Right cardiac atrium (tissue), 5 donors: Measurements from ENCODE around the gene CCRL2. TPM values are rescaled to one million over a fixed set of nuclear protein-coding genes. Genes with fewer than 3 reads are reported as not detected.
A peak's percentile ranks its signal among the peaks of the same experiment; 100 is the strongest.

ENCODE experiments used
- ATAC-seq, 2 donors: fragments of 200-7000 bp; cut with Tn5 transposase; one replicate each; pipeline versions ENCODE4 v1.8.0 to v1.9.1; 2020; ENCODE audit warnings: moderate library complexity in 2 of 2, mild to moderate bottlenecking in 1 of 2
- DNase-seq, 3 donors: peaks; one replicate each; pipeline ENCODE4 v3.0.0-alpha.2; 2020
- H3K27ac ChIP-seq: one replicate; pipeline ENCODE4 v1.5.1; 2013; ENCODE audit warnings: mild to moderate bottlenecking, low read length, control low read depth, moderate library complexity
- H3K27me3 ChIP-seq: one replicate; pipeline ENCODE4 v1.6.1; 2013; ENCODE audit not compliant: control insufficient read depth, insufficient read depth
- H3K4me1 ChIP-seq: one replicate; pipeline ENCODE4 v1.6.1; 2013; ENCODE audit warnings: low read length; ENCODE audit not compliant: control insufficient read depth, insufficient read depth
- H3K4me3 ChIP-seq: one replicate; pipeline ENCODE4 v1.5.1; 2013; ENCODE audit warnings: low read length, control low read depth
- H3K9me3 ChIP-seq: one replicate; pipeline ENCODE4 v1.6.1; 2013; ENCODE audit warnings: low read length; ENCODE audit not compliant: control insufficient read depth
- WGBS: extraction: QIAGEN DNeasy Blood & Tissue Kit; methylation state at CpG from one replicate; pipeline ENCODE4 v1.1.7; 2013; 5-methylcytosine and 5-hydroxymethylcytosine counted together
- intact Hi-C, 4 donors: fragments of 100-400 bp; cut with DNase I; formaldehyde crosslinking; loops; one replicate each; pipeline versions ENCODE4 v1.11.0 to v1.14.0; 2022 to 2023
- long read RNA-seq, 4 donors: library from polyadenylated mRNA; unstranded; transcript quantifications; one replicate each; pipeline ENCODE4 v2.0.0, GENCODE V29; 2020 to 2021
- polyA plus RNA-seq: library from polyadenylated mRNA; stranded (reverse); fragments of 200-250 nt; gene quantifications from one replicate; pipeline ENCODE4 v1.2.3, GENCODE V29; 2013
- total RNA-seq, 4 donors: library from RNA; stranded (reverse); fragmentation: NEBNext Ultra II Directional; extraction: Animal tissue kit (Norgen Biotek cat#: 25700); gene quantifications; one replicate each; pipeline ENCODE4 v1.2.1, GENCODE V29; 2021
- donor health status: healthy with polysubstance abuse.
- donor health status: DM: no; HTN: yes; CAD: no.
- donor health status: DM: no; HTN: no; CAD: no.
- donor health status: DM: no; HTN: yes; CAD: no; lungs with severe emphysema.
- donor health status: DM: yes; HTN: yes; CAD: no.

Gene CCRL2
- total RNA-seq (1 to 10 TPM; 1.4 to 3.1 (median 2.4) TPM), polyA plus RNA-seq (1.7 TPM)
- long read RNA-seq, donor 1, partial matches to known transcripts = 0 of 4 reads
- long read RNA-seq, donor 1, other reads (novel, unspliced or antisense) = 0 of 4 reads
- long read RNA-seq, donor 2, partial matches to known transcripts = 0 of 1 reads
- long read RNA-seq, donor 2, other reads (novel, unspliced or antisense) = 0 of 1 reads
- long read RNA-seq, donor 3, transcript CCRL2-202 (2 exons, 1,796 nt) = major isoform, 8 of 9 reads
- long read RNA-seq, donor 3, partial matches to known transcripts = 0 of 9 reads
- long read RNA-seq, donor 3, other reads (novel, unspliced or antisense) = 0 of 9 reads
- long read RNA-seq, donor 4, partial matches to known transcripts = 0 of 2 reads
- long read RNA-seq, donor 4, other reads (novel, unspliced or antisense) = 0 of 2 reads

- WGBS = 36% methylated on average over 20 of the region's 20 CpGs
- peak; percentile 72 to 79 (median 75) for DNase-seq
- peak within 1 kb of the TSS; percentile 42 for H3K4me3 ChIP-seq
- intact Hi-C loops = no loop called here
- H3K27me3 ChIP-seq = no peaks in the 10 kb centered on the region
- peak within 1 kb of the TSS; percentile 81 for H3K27ac ChIP-seq
- H3K4me1 ChIP-seq = peaks cover 11% of the 10 kb centered on the region
- no peaks in the 10 kb centered on the region for H3K9me3 ChIP-seq
- ATAC-seq = peak; percentile 86 to 94
Measured at GRCh38 chr3:46406788-46407611, at the start of gene CCRL2, which contains the start of gene CCR5AS. Gene CCRL2, plus strand, starts transcription at chr3:46407259. Its CDS starts 821 bp downstream, at chr3:46408080. Gene CCR5AS, minus strand, starts transcription at chr3:46407066.

- intact Hi-C loops = no loop called here
- 77% methylated on average over 6 of the region's 6 CpGs for WGBS
- Histone ChIP-seq H3K4me1 (no peaks in the 10 kb centered on the region), H3K9me3 (no peaks in the 10 kb centered on the region), H3K27me3 (no peaks in the 10 kb centered on the region), H3K27ac (no peak overlapping the region), H3K4me3 (no peak overlapping the region)
- DNase-seq = no peak
- no peak for ATAC-seq
Measured at GRCh38 chr3:46358466-46358865, 48.6 kb upstream of the CCRL2 start.

GRCh38 chr3:46359733-46360493, 47.1 kb upstream of the CCRL2 start:
- Histone ChIP-seq H3K4me1 (no peaks in the 10 kb centered on the region), H3K9me3 (no peaks in the 10 kb centered on the region), H3K27ac (no peak overlapping the region), H3K4me3 (no peak overlapping the region), H3K27me3 (no peaks in the 10 kb centered on the region)
- DNase-seq (no peak), ATAC-seq (no peak)
- intact Hi-C loops = loop anchor here in 1 of 4 donors (10.0 kb wide), 1 partner anchor 85 kb away; no protein-coding TSS in a partner anchor
- 43% methylated on average over 11 of the region's 11 CpGs for WGBS

- intact Hi-C loops = loop anchor here in 1 of 4 donors (10.0 kb wide), 1 partner anchor 86 kb away; no protein-coding TSS in a partner anchor
- ATAC-seq = no peak
- H3K4me3 ChIP-seq = no peak overlapping the region
- no peaks in the 10 kb centered on the region for H3K4me1 ChIP-seq
- peak in 1 of 3 donors; percentile 53 for DNase-seq
- 67% methylated on average over 6 of the region's 6 CpGs for WGBS
- no peaks in the 10 kb centered on the region for H3K27me3 ChIP-seq
- no peaks in the 10 kb centered on the region for H3K9me3 ChIP-seq
- H3K27ac ChIP-seq = no peak overlapping the region
Measured at GRCh38 chr3:46360907-46361306, 46.2 kb upstream of the CCRL2 start.

- Histone ChIP-seq H3K4me3 (no peak overlapping the region), H3K4me1 (no peaks in the 10 kb centered on the region), H3K27me3 (no peaks in the 10 kb centered on the region), H3K27ac (no peak overlapping the region), H3K9me3 (no peaks in the 10 kb centered on the region)
- peak; percentile 69 to 80 for ATAC-seq
- WGBS = 60% methylated on average over 8 of the region's 8 CpGs
- peak; percentile 42 to 57 (median 53) for DNase-seq
- intact Hi-C loops = loop anchor here in 1 of 4 donors (10.0 kb wide), 1 partner anchor 87 kb away; no protein-coding TSS in a partner anchor
Measured at GRCh38 chr3:46361408-46362283, 45.4 kb upstream of the CCRL2 start.

DNA sequence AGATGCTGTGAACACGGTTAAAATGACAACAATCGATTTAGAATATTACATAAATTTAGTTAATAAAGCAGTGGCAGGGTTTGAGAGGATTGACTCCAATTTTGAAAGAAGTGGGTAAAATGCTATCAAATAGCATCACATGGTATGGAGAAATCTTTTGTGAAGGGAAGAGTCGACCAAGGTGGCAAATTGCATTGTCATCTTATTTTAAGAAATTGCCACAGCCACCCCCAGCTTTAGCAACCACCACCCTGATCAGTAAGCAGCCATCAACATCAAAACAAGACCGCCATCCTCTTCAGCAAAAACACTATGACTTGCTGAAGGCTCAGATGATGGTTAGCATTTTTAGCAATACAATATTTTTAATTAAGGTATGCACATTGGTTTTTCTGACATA, 42.0 kb upstream of the CCRL2 start:
- WGBS = 82% methylated on average over 4 of the region's 4 CpGs
- H3K4me1 ChIP-seq = no peaks in the 10 kb centered on the region
- no peak overlapping the region for H3K4me3 ChIP-seq
- ATAC-seq = no peak
- H3K9me3 ChIP-seq = no peaks in the 10 kb centered on the region
- DNase-seq = no peak
- H3K27me3 ChIP-seq = no peaks in the 10 kb centered on the region
- no peak overlapping the region for H3K27ac ChIP-seq
- intact Hi-C loops = loop anchor here in 1 of 4 donors (10.0 kb wide), 1 partner anchor 90 kb away; no protein-coding TSS in a partner anchor

DNA sequence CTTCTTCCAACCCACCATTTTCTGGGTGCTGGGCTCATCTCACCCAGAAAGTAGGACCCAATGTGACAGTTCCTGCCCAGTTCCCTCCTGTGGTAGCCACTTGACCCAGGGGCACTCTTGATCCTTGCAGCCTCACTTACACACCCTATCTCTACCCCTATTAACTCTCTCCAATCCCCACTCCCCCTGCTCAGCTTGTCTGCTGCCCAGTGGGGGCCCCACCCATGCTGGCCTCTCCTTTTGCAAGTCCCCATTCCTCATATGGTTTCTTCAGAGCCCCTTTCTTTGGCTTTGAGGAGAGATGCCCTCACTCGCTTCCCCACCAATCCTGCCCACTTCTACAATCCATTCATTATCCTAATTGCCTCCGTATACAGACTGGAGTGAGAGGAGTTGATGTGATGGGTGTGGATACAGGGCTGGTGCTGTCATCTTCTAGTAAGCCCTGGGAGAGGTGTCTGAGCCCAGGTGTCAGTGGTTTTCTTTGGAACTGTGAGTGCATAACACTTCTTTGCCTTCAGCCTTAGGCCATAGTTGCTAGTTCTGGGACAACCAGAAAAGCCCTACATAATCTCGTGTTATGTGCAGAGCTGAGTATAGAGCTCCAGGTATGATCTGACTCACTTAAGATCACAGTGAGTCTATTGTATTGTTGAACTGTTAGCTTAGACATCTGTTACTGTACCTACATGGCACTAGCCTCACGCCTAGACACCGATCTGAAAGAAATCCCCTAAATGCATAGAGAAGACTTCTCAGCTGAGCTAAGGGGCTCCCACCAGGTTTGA, 41.1 kb upstream of the CCRL2 start:
- no peak for ATAC-seq
- no peaks in the 10 kb centered on the region for H3K9me3 ChIP-seq
- no peak overlapping the region for H3K27ac ChIP-seq
- no peaks in the 10 kb centered on the region for H3K27me3 ChIP-seq
- H3K4me1 ChIP-seq = no peaks in the 10 kb centered on the region
- intact Hi-C loops = loop anchor here in 1 of 4 donors (10.0 kb wide), 1 partner anchor 91 kb away; no protein-coding TSS in a partner anchor
- DNase-seq = no peak
- H3K4me3 ChIP-seq = no peak overlapping the region
- WGBS = 91% methylated on average over 5 of the region's 5 CpGs

DNA sequence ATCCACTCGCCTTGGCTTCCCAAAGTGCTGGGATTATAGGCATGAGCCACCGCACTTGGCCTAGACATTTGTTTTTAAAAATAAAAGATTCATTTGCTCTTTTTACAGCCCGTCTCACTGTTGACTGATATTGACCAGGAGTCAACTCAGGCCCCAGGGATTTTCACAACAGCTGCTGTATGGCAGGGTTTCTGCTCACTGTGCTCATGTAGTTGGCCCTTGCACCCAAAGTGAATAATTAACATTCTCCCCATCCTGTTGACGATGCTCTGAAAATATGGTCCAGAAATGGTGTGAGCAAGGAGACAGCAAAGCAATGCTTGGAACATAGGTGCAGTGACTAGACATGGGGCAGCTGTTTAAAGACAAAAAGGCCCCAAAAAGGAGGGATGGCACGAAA, 39.2 kb upstream of the CCRL2 start:
- H3K4me3 ChIP-seq = no peak overlapping the region
- H3K27ac ChIP-seq = no peak overlapping the region
- peak; percentile 22 to 35 for ATAC-seq
- intact Hi-C loops = loop anchor here in 1 of 4 donors (10.0 kb wide), 1 partner anchor 93 kb away; no protein-coding TSS in a partner anchor
- no peaks in the 10 kb centered on the region for H3K9me3 ChIP-seq
- 69% methylated on average over 5 of the region's 5 CpGs for WGBS
- no peaks in the 10 kb centered on the region for H3K27me3 ChIP-seq
- no peaks in the 10 kb centered on the region for H3K4me1 ChIP-seq
- DNase-seq = peak in 1 of 3 donors; percentile 25

GRCh38 chr3:46368569-46368968, 38.5 kb upstream of the CCRL2 start:
- Histone ChIP-seq H3K27me3 (no peaks in the 10 kb centered on the region), H3K9me3 (no peaks in the 10 kb centered on the region), H3K4me3 (no peak overlapping the region), H3K4me1 (no peaks in the 10 kb centered on the region), H3K27ac (no peak overlapping the region)
- ATAC-seq (peak; percentile 78 to 80), DNase-seq (peak; percentile 58 to 79 (median 75))
- 60% methylated on average over 7 of the region's 7 CpGs for WGBS
- intact Hi-C loops = loop anchor here in 1 of 4 donors (10.0 kb wide), 1 partner anchor 94 kb away; no protein-coding TSS in a partner anchor
